Measurements from ENCODE around the gene AFF3.

AFF3 gene

GRCh38 chr2:99571021-99571420, 571.4 kb downstream of the AFF3 start:
- no peak for DNase-seq

GRCh38 chr2:99569386-99569785, 573.0 kb downstream of the AFF3 start:
- DNase-seq = no peak

GRCh38 chr2:99565227-99565626, 577.2 kb downstream of the AFF3 start:
- no peak for DNase-seq

DNA sequence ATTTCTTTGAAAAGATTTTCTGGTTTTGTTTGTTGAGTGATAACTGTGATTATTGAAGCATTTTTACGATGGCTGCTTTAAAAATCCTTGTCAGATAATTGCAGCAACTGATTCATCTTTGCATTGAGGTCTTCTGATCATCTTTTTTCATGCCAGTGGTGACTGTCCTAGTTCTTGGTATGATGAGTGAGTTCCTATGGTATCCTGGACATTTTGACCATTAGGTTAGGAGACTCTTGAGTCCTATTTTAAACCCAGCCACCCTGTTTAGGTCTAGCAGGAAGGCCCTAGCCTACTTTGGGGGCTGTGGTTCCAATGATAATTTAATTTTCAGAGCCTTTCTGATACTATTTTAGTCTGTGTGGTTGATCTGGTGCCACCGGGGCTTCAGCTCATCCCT, 579.9 kb downstream of the AFF3 start:
- DNase-seq = no peak

GRCh38 chr2:99561804-99562203, 580.6 kb downstream of the AFF3 start:
- no peak for DNase-seq

- peak; percentile 47 for DNase-seq
Observed at GRCh38 chr2:99559075-99559662, 583.2 kb downstream of the AFF3 start.

DNA sequence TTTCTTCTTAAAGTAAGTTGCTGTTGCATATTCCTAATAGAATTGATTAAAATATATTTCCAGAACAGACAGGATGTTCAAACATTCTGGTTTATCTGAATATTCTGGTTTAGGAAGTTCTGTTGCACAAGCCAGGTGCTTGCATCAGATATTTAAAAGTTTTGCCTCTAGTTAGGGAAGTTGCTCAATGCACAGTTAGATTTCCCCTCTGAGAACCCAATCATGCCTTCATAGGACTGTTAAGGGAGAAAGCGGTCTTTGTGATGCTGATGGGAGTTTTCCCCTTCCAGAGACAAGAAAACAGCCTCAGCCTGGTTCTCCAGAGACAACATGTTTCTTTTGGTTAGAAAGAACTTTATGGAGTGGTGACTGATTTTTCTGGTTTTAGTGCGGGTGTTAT, 587.0 kb downstream of the AFF3 start:
- DNase-seq = no peak

DNA sequence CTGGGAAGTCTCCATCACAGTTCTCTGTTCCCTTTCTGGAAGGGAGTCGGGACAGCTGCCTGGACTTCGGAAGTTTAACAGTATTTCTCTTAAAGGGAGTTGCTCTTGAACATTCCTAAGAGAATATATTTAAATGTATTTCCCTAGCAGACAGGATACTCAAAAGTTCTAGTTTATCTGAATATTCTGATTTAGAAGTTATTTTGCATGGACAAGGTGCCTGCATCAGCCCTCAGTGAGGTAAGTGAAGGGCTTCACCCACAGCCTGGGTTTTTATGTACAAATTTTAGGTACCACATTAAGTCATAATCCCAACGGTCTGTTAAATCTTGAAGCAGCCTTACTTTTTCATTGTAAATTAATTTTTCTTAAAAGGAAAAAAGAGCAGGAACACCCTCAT, 587.5 kb downstream of the AFF3 start:
- no peak for DNase-seq

- no peak for DNase-seq
Observed at GRCh38 chr2:99554238-99554637, 588.2 kb downstream of the AFF3 start.

GRCh38 chr2:99552529-99552928, 589.9 kb downstream of the AFF3 start:
- no peak for DNase-seq

DNA sequence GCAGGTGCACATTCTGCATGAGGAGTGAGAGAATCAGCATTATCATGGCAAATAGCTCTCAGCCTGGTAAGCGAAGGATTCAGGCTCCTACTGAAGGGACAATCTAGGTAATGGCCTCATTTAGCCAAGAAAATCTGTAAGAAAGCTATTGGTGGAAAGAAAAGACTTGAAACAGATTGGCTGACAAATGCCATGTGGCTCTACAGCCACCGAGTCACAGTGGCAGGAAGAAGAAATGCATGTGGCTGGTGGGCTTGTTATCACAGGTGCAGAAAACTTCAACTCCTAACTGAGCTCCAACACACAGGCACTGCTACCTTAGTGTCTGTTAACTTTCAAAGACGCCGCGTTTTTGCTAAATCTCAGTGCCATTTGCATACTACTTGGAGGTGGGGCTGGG, 592.0 kb downstream of the AFF3 start:
- DNase-seq = no peak

DNA sequence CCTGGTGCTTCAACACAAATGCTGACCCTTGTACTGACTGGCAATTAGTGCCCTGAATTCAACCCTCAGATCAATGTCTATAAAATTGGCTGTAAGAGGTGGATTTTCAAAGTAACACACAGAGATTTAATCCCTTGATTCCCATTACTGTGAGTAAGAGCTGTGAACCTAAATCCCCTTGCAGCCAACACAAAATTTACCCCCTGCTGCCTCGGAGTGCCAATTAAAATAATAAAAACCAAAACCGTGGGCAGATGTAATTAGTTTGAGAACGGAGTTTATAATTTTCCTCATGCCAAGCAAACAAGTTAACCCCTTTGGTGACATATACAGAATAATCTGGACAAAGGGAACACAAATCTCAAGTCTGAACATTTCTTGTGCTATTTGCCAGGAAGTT, 596.8 kb downstream of the AFF3 start:
- DNase-seq = no peak

DNA sequence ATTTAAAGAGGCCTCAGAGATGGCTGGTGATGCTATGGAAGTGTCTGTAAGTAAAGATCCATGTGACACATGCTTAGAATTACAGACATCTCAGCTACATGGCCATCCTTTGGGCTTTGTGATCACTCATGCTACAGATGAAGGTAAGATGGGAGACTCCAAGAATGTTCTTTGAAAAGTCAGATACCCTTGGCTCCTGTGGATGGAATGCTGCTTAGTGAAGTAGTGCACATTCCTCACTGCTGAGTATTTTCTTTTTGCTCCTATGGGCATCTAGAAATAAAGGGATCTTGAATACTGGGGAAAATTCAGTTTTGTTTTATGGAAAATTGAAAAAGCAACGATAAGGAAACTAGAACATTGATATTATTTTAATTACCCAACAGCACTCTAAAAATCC, 597.3 kb downstream of the AFF3 start:
- DNase-seq = no peak

- DNase-seq = no peak
Observed at GRCh38 chr2:99544608-99545007, 597.8 kb downstream of the AFF3 start.

GRCh38 chr2:99543247-99543646, 599.1 kb downstream of the AFF3 start:
- no peak for DNase-seq

DNA sequence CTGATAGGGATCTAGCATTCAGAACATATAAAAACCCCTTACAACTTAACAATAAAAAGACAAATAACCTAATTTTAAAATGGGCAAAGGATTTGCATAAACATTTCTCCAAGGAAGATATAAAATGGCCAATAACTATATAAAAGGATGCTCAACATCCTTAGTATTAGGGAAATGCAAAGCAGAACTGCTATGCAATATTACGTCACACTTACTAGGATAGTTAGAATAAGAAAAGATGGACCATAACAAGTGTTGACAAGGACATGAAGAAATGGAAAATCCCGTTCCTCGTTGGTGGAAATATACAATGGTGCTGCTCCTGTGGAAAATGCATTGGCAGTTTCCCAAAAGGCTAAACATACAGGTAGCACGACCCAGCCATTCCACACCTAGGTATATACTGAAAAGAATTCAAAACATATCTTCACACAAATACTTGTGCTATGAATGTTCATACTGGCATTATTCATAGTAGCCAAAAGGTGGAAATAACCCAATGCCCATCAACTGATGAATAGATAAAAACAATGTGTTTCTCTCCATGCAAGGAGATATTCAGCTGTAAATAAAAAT, 604.4 kb downstream of the AFF3 start:
- DNase-seq = no peak

DNA sequence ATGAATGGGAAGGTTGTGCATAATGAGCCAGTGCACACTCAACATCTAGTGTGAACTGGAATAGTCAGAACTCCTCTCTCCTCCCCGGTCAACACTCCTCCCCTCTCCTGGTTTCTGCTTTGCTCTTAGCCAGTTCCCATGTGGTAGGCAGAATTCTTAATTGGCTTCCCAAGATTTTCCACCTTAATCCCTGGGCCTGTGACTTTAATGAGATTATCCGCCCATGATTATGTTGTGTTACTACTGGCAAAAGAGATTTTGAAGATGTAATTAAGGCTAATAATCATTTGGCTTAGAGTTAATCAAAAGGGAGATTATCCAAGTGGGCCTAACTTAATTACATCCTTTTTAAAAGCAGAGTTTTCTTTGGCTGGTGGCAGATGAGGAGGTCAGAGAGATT, 618.3 kb downstream of the AFF3 start:
- DNase-seq = no peak

DNA sequence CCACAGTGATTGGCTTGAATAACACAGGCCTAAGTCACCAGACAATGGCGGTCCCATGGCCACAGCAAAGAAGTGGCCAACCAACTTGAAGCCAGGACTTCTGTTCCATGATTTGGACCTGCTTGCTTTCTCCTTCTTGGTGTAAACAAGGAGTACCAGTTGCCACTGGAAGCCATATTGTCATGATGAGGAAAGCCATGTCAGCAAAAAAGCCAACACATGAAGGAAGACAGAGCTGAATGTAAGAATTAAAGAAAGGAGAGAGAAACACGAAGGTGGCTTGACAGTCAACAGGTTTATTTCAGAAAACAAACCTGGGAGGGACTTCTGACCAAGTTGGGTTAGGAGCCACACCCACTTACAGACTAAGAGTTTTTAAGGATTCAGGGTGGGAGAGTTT, 620.2 kb downstream of the AFF3 start:
- DNase-seq = no peak

- DNase-seq = no peak
Observed at GRCh38 chr2:99520813-99521212, 621.6 kb downstream of the AFF3 start.

DNA sequence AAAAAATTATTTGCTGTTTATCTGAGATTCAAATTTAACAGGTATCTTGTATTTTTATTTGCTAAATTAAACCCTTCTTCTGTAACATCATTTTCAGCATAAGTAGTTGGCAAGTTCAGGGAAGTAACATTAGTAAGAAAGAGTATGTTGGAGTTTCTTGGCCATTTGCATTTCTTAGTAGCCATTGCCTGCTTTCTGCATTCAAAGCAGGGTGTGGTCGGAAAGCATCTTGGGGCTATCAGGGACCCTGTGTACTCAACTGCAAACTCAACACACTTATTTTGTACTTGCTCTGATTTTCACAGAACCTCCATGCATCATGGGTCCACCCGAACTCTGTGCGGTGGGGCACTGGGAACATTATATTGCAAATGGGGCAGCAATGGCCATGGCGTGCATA, 622.2 kb downstream of the AFF3 start:
- DNase-seq = no peak

- DNase-seq = no peak
Observed at GRCh38 chr2:99514357-99514756, 628.0 kb downstream of the AFF3 start.

DNA sequence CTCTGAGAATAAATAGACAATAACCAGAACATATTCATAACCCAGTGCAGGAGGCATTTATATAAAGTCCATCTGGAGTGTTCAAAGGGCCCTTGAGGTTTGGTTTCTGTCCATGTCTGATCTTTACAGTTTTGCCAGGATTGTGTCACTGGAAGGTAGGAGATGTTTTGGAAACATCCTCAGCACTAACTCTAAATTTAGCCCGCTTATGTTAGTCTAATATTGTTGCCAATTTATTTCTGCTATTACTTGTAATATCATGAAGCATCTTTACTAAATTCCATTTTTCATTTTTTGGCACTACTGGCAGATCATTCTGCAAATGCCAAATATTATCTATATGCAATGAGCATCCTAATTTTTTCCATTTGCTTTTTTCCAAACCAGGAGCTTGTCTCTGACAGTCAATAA, 630.2 kb downstream of the AFF3 start:
- DNase-seq = no peak

GRCh38 chr2:99509387-99509786, 633.0 kb downstream of the AFF3 start:
- DNase-seq = no peak

GRCh38 chr2:99507937-99508818, 634.2 kb downstream of the AFF3 start:
- no peak for DNase-seq

Data from GDM1 (cell line).